Neural cell (in vitro differentiated cells): ENCODE results near the gene MLKL. TPM values are rescaled to one million over a fixed set of nuclear protein-coding genes. Genes with fewer than 3 reads are reported as not detected.

Experiments
- H2AFZ ChIP-seq: fragments of 200-600, 300-800 bp; sonication (generic), shearing (Covaris generic); 2 replicates; pipeline ENCODE4 v1.6.0; 2014; ENCODE audit warnings: low read depth, mild to moderate bottlenecking, antibody characterized with exemption, low read length, moderate library complexity
- H3F3A ChIP-seq: fragments of 200-600 bp; shearing (Covaris generic); 2 replicates; pipeline ENCODE4 v1.6.1; 2016; ENCODE audit warnings: mild to moderate bottlenecking, moderate library complexity, mixed read lengths, antibody characterized with exemption, low read length; ENCODE audit not compliant: insufficient read depth, poor library complexity, severe bottlenecking
- H3K27ac ChIP-seq: fragments of 200-600, 300-800 bp; sonication (generic), shearing (Covaris generic); 2 replicates; pipeline ENCODE4 v1.5.1; 2014; ENCODE audit warnings: mild to moderate bottlenecking, low read length, moderate library complexity
- H3K27me3 ChIP-seq: fragments of 300-800, 200-600 bp; sonication (generic), shearing (Covaris generic); 2 replicates; pipeline ENCODE4 v1.6.0; 2014; ENCODE audit warnings: mild to moderate bottlenecking, low read depth, low read length, moderate library complexity; ENCODE audit not compliant: insufficient read depth
- H3K36me3 ChIP-seq: fragments of 300-800, 200-600 bp; sonication (generic), shearing (Covaris generic); 2 replicates; pipeline ENCODE4 v1.5.1; 2014; ENCODE audit warnings: mild to moderate bottlenecking, antibody characterized with exemption, low read length, moderate library complexity; ENCODE audit not compliant: insufficient read depth
- H3K4me2 ChIP-seq: fragments of 300-800, 200-600 bp; sonication (generic), shearing (Covaris generic); 2 replicates; pipeline ENCODE4 v1.6.0; 2014; ENCODE audit warnings: mild to moderate bottlenecking, low read length
- H3K4me3 ChIP-seq: fragments of 300-800, 200-600 bp; sonication (generic), shearing (Covaris generic); 2 replicates; pipeline ENCODE4 v1.5.1; 2014; ENCODE audit warnings: mild to moderate bottlenecking, low read length, moderate library complexity
- H3K79me2 ChIP-seq: fragments of 200-600 bp; shearing (Covaris generic); replicated peaks from 2 replicates; pipeline ENCODE4 v1.6.0; 2014; ENCODE audit warnings: mild to moderate bottlenecking, low read length, moderate library complexity; ENCODE audit not compliant: insufficient read depth
- H3K9ac ChIP-seq: fragments of 300-800, 200-600 bp; sonication (generic), shearing (Covaris generic); 2 replicates; pipeline ENCODE4 v1.6.1; 2016; ENCODE audit warnings: mild to moderate bottlenecking, low read length, mixed read lengths
- H3K9me2 ChIP-seq: fragments of 200-600 bp; shearing (Covaris generic); 2 replicates; pipeline ENCODE4 v1.6.1; 2016; ENCODE audit warnings: mild to moderate bottlenecking, low read length, mixed read lengths; ENCODE audit not compliant: insufficient read depth
- H3K9me3 ChIP-seq: fragments of 200-600, 300-800 bp; sonication (generic), shearing (Covaris generic); 2 replicates; pipeline ENCODE4 v1.6.1; 2016; ENCODE audit warnings: mild to moderate bottlenecking, mixed run types, low read length, moderate library complexity, mixed read lengths
- H4K20me1 ChIP-seq: fragments of 200-600 bp; shearing (Covaris generic); 2 replicates; pipeline ENCODE4 v1.6.1; 2016; ENCODE audit warnings: mild to moderate bottlenecking, mixed run types; ENCODE audit not compliant: insufficient read depth
- CTCF ChIP-seq: fragments of 450-650 bp; IDR thresholded peaks from 2 replicates; pipeline ENCODE4 v1.5.1; 2014; ENCODE audit warnings: antibody characterized with exemption, mild to moderate bottlenecking, moderate library complexity; ENCODE audit not compliant: poor library complexity, severe bottlenecking
- EP300 ChIP-seq: fragments of 450-650 bp; conservative IDR thresholded peaks from 2 replicates; pipeline ENCODE4 v1.6.1; 2014; ENCODE audit warnings: antibody characterized with exemption, mild to moderate bottlenecking, moderate library complexity; ENCODE audit not compliant: poor library complexity, severe bottlenecking
- EZH2 ChIP-seq: fragments of 200-600, 300-800 bp; shearing (Covaris generic), sonication (generic); IDR thresholded peaks from 2 replicates; pipeline ENCODE4 v1.6.1; 2014; ENCODE audit warnings: antibody characterized with exemption, low read length, borderline replicate concordance, mild to moderate bottlenecking; ENCODE audit not compliant: insufficient read depth, poor library complexity, severe bottlenecking
- MXI1 ChIP-seq: fragments of 450-650 bp; conservative IDR thresholded peaks from 2 replicates; pipeline ENCODE4 v1.6.1; 2014; ENCODE audit warnings: antibody characterized with exemption, mild to moderate bottlenecking; ENCODE audit not compliant: poor library complexity, severe bottlenecking
- POLR2AphosphoS5 ChIP-seq: IDR thresholded peaks from 2 replicates; pipeline ENCODE4 v1.6.1; 2012
- RAD21 ChIP-seq: fragments of 450-650 bp; conservative IDR thresholded peaks from 2 replicates; pipeline ENCODE4 v1.6.1; 2014; ENCODE audit warnings: antibody characterized with exemption, mild to moderate bottlenecking, moderate library complexity
- REST ChIP-seq: IDR thresholded peaks from 2 replicates; pipeline ENCODE4 v1.6.1; 2012; ENCODE audit warnings: borderline replicate concordance
- SMC3 ChIP-seq: fragments of 450-650 bp; conservative IDR thresholded peaks from 2 replicates; pipeline ENCODE4 v1.6.1; 2014; ENCODE audit warnings: antibody characterized with exemption, mild to moderate bottlenecking, moderate library complexity; ENCODE audit not compliant: poor library complexity
- TAF1 ChIP-seq: IDR thresholded peaks from 2 replicates; pipeline ENCODE4 v1.6.1; 2012; ENCODE audit warnings: low read depth
- polyA plus RNA-seq: library from polyadenylated mRNA; depleted of rRNA; stranded (reverse); fragments of >200 nt; gene quantifications from 2 replicates; pipeline ENCODE4 v1.2.3, GENCODE V29; 2014

MLKL gene
- polyA plus RNA-seq, 1 donor from 2014 or later = not detected

- Histone ChIP-seq H2AFZ (no peak overlapping the region), H4K20me1 (no peaks in the 10 kb centered on the region), H3K9me2 (no peaks in the 10 kb centered on the region), H3K4me2 (no peak overlapping the region), H3K9me3 (no peaks in the 10 kb centered on the region), H3F3A (no peaks in the 10 kb centered on the region), H3K27ac (no peak overlapping the region), H3K36me3 (no peaks in the 10 kb centered on the region), H3K4me3 (no peak overlapping the region), H3K9ac (no peak overlapping the region), H3K27me3 (no peaks in the 10 kb centered on the region), H3K79me2 (no peaks in the 10 kb centered on the region)
- TF ChIP-seq EZH2 = no peak
- no peak for TF ChIP-seq REST
- no peak for TF ChIP-seq POLR2AphosphoS5
- no peak for TF ChIP-seq SMC3
- no peak for TF ChIP-seq RAD21
- no peak for TF ChIP-seq TAF1
- TF ChIP-seq EP300 = no peak
- no peak for TF ChIP-seq MXI1
- no peak for TF ChIP-seq CTCF
Observed at GRCh38 chr16:74710401-74710800, 9.7 kb upstream of the MLKL start.

GRCh38 chr16:74709441-74709877 is 8.8 kb upstream of the MLKL start:
- no peak overlapping the region for H3K4me3 ChIP-seq
- H3K79me2 ChIP-seq = no peaks in the 10 kb centered on the region
- no peaks in the 10 kb centered on the region for H3K9me3 ChIP-seq
- H3K27me3 ChIP-seq = no peaks in the 10 kb centered on the region
- H3K36me3 ChIP-seq = no peaks in the 10 kb centered on the region
- no peak overlapping the region for H3K9ac ChIP-seq
- no peak overlapping the region for H3K27ac ChIP-seq
- TF ChIP-seq EZH2 (no peak), SMC3 (peak; percentile 94), TAF1 (no peak), MXI1 (no peak), REST (no peak), POLR2AphosphoS5 (no peak), RAD21 (peak; percentile 92), CTCF (peak; percentile 95)
- H3K9me2 ChIP-seq = no peaks in the 10 kb centered on the region
- no peak overlapping the region for H2AFZ ChIP-seq
- H3F3A ChIP-seq = no peaks in the 10 kb centered on the region
- H4K20me1 ChIP-seq = no peaks in the 10 kb centered on the region
- no peak overlapping the region for H3K4me2 ChIP-seq
